Measurements from ENCODE around the gene PPP4R1.

- TF ChIP-seq CTCF (IDR thresholded peaks at IDR 0.05) (no peak), POLR2A (IDR thresholded peaks at IDR 0.05) (no peak)
Measured at GRCh38 chr18:9568186-9568585, 46.2 kb downstream of the PPP4R1 start.
